Head of caudate nucleus (tissue), 42 donors: ENCODE measurements around the gene PKNOX1.
"Not testable (repeated sequence)": the region's sequence is repeated elsewhere in the genome, so short reads cannot be mapped to it uniquely, and the experiment has no call there.

Source experiments
- DNase-seq, 42 donors: peaks; one replicate each; pipeline versions ENCODE4 v3.0.0 to v3.0.0-alpha.2; 2020 to 2021; ENCODE audit warnings: mixed read lengths in 7 of 42
- intact Hi-C: fragments of 100-400 bp; cut with DNase I; formaldehyde crosslinking; loops from one replicate; pipeline ENCODE4 v1.15.0; 2022

Gene PKNOX1

DNA sequence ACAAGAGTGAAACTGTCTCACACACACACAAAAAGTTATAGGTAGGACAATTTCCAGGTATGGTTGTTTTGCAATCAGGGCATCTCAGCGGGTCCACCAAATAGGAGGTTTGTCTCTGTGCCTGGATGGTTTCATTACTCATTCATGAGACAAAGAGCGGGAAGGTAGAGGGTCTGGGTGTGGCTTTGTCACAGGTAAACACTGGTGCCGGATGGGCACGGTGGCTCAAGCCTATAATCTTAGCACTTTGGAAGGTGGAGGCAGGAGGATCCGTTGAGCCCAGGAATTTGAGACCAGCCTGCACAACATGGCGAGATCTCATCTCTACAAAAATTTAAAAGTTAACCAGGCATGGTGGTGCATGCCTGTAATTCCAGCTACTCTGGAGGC lies 32.7 kb upstream of the PKNOX1 start:
- no peak for DNase-seq
- intact Hi-C loops: no loop called here

- intact Hi-C loops: no loop called here
- no peak for DNase-seq
These were observed 32.1 kb upstream of the PKNOX1 start for GRCh38 chr21:42942244-42942643.

GRCh38 chr21:42949094-42949755 lies 25.1 kb upstream of the PKNOX1 start:
- intact Hi-C loops, DNase-seq: not testable (repeated sequence)

- DNase-seq, intact Hi-C loops: not testable (repeated sequence)
These were observed 23.2 kb upstream of the PKNOX1 start for GRCh38 chr21:42951193-42951592.

GRCh38 chr21:42956824-42957630 lies 17.3 kb upstream of the PKNOX1 start:
- intact Hi-C loops: no loop called here
- no peak for DNase-seq

GRCh38 chr21:42958122-42958521 lies 16.2 kb upstream of the PKNOX1 start:
- intact Hi-C loops, DNase-seq: not testable (repeated sequence)

DNA sequence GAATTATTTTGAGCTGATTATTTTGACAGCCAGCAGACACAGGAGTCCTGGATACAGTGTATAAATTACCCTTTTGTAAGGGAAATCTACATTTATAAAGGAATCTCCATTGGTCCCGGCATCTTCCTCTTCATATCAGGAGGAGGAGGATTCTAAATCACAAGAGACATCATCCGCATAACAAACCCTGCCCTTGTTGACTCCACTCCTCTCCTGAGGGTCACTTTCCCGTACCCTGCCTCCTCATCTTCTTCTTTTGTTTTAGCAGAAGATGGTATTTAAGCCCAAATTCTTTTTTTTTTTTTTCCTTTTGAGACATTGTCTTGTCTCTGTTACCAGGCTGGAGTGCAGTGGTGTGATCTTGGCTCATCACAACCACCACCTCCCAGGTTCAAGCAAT lies 14.6 kb upstream of the PKNOX1 start:
- intact Hi-C loops: no loop called here

GRCh38 chr21:42962380-42963007 lies 11.9 kb upstream of the PKNOX1 start:
- DNase-seq: no peak
- intact Hi-C loops: no loop called here

More for the DNA sequence above, 14.6 kb upstream of the PKNOX1 start:
- no peak for DNase-seq

DNA sequence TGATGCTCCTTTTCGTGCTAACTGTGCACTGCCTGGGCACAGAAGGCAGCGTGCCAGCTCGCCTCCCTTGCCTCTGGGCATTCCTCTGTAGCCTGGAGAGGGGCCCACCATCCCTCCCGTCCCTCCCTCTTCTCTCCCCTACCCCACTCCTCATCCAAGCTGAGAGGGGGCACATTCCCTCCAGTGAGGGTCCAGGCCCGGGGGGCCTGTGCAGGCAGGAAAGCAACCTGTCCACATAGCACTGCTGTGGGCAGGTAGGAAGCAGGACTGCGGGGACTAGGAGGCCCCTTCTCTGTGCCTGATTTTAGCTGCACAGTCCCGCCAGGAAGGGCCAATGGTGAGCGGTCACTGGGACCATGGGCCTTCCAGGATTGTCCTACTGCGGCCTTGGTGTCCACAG lies 10.3 kb upstream of the PKNOX1 start:
- DNase-seq: no peak
- intact Hi-C loops: no loop called here

- intact Hi-C loops: no loop called here
- peak in 1 of 42 donors; percentile 27 for DNase-seq
These were observed 9.7 kb upstream of the PKNOX1 start for GRCh38 chr21:42964546-42965210.

DNA sequence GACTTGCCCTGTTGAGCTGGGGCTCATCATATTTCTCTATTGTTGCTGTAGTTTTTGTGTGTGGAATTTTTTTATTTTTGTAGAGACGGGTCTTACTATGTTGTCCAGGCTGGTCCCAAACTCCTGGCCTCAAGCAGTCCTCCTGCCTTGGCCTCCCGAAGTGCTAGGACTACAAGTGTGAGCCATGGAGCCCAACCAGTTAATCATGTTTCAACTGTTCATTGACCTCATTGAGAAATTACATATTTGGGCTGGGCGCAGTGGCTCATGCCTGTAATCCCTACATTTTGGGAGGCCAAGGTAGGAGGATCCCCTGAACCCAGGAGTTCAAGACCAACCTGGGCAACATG lies 9.2 kb upstream of the PKNOX1 start:
- intact Hi-C loops: no loop called here
- no peak for DNase-seq

- intact Hi-C loops, DNase-seq: not testable (repeated sequence)
These were observed 6.7 kb upstream of the PKNOX1 start for GRCh38 chr21:42967616-42968015.

DNA sequence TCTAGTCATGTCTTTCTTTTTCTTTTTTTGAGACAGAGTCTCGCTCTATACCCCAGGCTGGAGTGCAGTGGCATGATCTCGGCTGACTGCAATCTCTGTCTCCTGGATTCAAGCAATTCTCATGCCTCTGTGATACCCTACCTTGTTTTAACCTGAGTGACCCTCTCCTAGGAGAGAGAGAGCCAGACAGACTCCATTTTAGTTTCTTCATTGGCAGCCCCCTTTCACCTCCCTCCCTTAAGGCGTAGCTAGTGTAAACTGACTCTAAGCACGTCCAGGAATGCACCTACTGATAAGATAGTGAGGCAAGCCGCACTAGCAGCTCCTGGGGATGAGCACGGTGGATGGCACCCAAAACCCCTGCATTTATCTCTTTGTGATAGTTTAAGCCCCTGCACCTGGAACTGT lies 5.2 kb upstream of the PKNOX1 start:
- intact Hi-C loops: no loop called here
- DNase-seq: no peak

DNA sequence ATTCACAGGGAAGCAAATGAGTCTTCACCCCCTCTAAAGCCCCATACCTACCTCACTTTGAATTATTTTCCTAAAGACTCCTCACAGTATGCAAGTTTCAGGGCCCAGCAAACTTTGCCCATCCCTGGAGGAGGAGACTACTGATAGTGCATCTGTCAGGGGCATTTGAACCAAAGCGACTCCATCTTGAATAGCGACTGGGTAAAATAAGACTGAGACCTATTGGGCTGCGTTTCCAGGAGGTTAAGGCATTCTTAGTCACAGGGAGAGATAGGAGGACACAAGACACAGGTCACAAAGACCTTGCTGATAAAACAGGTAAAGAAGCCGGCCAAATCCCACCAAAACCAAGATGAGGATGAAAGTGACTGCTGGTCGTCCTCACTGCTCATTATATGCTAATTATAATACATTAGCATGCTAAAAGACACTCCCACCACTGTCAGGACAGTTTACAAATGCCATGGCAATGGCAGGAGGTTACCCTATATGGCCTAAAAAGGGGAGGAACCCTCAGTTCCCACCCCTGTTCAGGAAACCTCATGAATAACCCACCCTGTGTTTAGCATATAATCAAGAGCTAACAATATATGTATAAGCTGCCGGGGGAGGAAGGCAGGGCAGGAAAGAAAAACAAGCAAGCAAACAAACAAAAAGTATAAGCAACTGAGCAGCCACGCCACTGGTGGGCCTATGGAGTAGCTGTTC lies 3.3 kb upstream of the PKNOX1 start:
- intact Hi-C loops: loop anchor here (5.0 to 10.0 kb wide), 2 partner anchors 44 to 86 kb away; partner anchors contain the start of gene ERVH48-1
- DNase-seq: no peak

DNA sequence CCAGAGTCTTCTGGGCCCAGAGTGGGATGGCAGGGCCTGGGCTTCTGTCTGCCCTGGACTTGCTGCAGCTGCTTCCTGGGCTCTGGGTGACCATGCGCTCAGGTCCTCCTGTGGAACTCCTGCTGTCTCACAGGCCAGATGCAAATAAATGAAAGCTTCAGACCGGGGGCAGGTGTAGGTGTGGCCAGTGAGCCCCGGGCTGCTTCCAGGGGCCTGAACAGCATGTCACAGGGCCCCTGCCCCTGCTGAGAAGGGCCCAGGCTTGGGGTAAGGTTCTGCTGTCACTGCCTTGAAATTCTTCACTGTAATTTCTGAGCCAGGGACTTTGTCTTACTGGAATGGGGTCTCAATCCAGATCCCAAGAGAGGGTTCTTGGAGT lies 2.5 kb upstream of the PKNOX1 start:
- DNase-seq: peak in 1 of 42 donors; percentile 18
- intact Hi-C loops: loop anchor here (5.0 to 10.0 kb wide), 2 partner anchors 45 to 87 kb away; partner anchors contain the start of gene ERVH48-1

DNA sequence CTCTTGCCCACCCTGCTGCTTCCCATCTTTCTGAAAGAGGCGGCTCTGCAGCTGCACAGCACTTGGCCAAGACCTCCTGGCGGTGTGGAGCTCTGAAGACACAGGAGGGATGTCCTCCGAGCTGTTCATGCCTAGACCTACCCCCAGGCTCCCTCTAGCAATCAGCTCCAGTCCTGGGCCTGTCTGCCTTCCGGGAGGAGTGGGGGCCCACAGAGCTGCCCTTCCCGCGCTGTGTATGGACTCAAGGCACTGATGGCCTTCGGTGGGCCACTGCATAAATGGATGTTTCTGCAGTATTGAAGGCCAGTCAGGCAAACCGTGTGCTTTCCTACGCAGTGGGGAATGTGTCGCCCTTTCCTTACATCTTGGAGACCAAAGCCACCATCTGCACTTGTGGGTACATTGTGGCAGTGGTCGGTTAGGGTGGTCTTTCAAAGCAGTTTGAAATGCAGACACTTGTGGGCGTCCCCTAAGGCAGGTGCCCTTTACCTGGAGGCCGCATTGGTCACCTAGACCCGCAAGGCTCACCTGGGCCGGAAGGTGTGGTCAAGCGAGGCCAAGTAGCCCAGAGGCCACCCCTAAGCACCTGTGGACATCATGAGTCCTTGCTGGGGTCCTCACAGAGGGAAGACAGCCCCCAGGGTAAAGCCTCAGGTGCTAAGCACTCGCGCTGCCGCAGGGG lies 912 bp upstream of the PKNOX1 start:
- intact Hi-C loops: loop anchor here (5.0 to 10.0 kb wide), 2 partner anchors 46 to 89 kb away; partner anchors contain the start of gene ERVH48-1
- peak in 3 of 42 donors; percentile 18 to 41 (median 25) for DNase-seq

DNA sequence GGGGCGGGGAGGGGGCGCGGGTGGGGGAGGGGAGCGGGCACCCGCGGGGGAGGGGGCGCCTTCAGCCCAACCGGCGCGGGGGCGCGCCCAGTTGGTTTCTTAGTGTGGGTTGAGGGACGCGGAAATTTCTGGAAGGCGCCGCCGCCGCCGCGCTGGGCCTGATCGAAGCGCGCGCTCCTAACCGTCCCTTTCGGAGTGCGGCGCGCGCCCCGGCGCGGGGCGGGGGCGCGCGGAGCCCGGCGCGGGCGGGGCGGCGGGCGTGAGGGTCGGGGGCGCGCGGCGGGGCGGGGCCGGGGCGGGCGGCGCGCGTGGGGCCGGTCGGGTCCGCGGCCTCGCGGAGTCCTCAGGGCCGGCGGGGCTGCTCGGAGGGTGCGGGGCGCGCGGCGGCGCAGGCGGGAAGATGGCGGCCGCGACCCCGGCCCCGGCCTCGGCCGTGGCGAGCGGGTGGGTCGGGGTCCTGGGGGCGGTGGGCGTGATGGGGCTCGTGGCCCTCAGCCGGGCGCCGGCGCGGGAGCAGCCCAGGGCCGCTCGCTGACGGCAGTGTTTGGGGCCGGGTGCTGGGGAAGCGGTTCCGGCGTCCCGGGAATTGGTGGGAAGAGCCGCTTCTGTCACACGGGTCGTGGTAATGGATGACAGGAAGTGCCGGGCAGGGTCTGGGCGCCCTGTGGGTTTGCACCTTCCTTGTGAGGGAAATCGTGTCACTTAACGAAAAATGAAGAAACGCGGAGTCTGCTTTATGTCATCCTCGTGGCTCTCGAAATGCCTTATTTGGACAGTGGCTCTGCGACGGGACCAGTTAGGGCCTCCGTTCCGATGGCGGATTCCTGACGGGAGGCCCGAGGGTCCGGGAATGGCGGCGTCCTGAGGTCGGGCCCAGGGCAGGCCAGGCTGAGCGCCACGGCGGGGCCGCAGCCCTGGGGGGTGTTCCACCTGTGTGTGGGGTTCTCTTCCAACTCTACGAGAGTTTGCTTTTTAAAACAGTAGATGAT lies 764 bp downstream of the PKNOX1 start:
- peak in 41 of 42 donors; percentile 14 to 88 (median 60) for DNase-seq
- intact Hi-C loops: loop anchor here (5.0 to 10.0 kb wide), 2 partner anchors 48 to 90 kb away; partner anchors contain the start of gene ERVH48-1
